H1 (cell line): ENCODE data around the gene MEF2B. TPM values are rescaled to one million over a fixed set of nuclear protein-coding genes. Genes with fewer than 3 reads are reported as not detected.

Experiments
- BCL11A ChIP-seq, 2 experiments: IDR thresholded peaks; one replicate each; pipeline ENCODE4 v1.6.1; 2011; ENCODE audit warnings: low read depth in 2 of 2, low read length in 2 of 2, mild to moderate bottlenecking in 2 of 2
- CEBPB ChIP-seq: IDR thresholded peaks from 2 replicates; pipeline ENCODE4 v1.6.1; 2012; ENCODE audit warnings: low read depth, low read length
- KDM1A ChIP-seq: fragments of 200-600, 300-600 bp; sonication (generic); IDR thresholded peaks from 2 replicates; pipeline ENCODE4 v1.7.1; 2016; ENCODE audit warnings: mild to moderate bottlenecking, low read length, borderline replicate concordance
- KDM4A ChIP-seq: IDR thresholded peaks from one replicate; pipeline ENCODE4 v1.7.1; 2012; ENCODE audit warnings: low read depth, mild to moderate bottlenecking, moderate library complexity, low read length, inconsistent platforms; ENCODE audit not compliant: severe bottlenecking
- RFX5 ChIP-seq: IDR thresholded peaks from 2 replicates; pipeline ENCODE4 v1.6.1; 2011; ENCODE audit warnings: low read depth, low read length, improper control_type of control experiment, borderline replicate concordance
- SP4 ChIP-seq: IDR thresholded peaks from 2 replicates; pipeline ENCODE4 v1.6.1; 2012; ENCODE audit warnings: low read length, inconsistent platforms
- TCF12 ChIP-seq: IDR thresholded peaks from 2 replicates; pipeline ENCODE4 v1.6.1; 2011; ENCODE audit warnings: low read depth, mild to moderate bottlenecking, low read length
- TEAD4 ChIP-seq: IDR thresholded peaks from 2 replicates; pipeline ENCODE4 v1.6.1; 2012; ENCODE audit warnings: low read depth, low read length, inconsistent platforms, mixed read lengths
- polyA plus RNA-seq, 7 experiments: library from polyadenylated mRNA; depleted of rRNA in 3 of 7; stranded (reverse) in 5 of 7; unstranded in 2 of 7; fragments of >200 nt in 5 of 7; fragments of 200-250 nt in 2 of 7; gene quantifications; 1 replicate in 5 of 7; 2 replicates in 1 of 7; 4 replicates in 1 of 7; pipeline versions ENCODE4 v1.2.1 to v1.2.3, GENCODE V29; 2011 to 2013; ENCODE audit warnings: missing spikeins in 2 of 7, mixed read lengths in 2 of 7
- total RNA-seq: library from RNA; stranded (reverse); fragmentation: NEBNext Ultra II Directional; extraction: Animal tissue kit (Norgen Biotek cat#: 25700); gene quantifications from 2 replicates; pipeline ENCODE4 v1.2.1, GENCODE V29; 2021
- TF ChIP-seq, protein P1 (sequence below): IDR thresholded peaks from 2 replicates; pipeline ENCODE4 v1.6.1; 2011; ENCODE audit warnings: low read depth, mild to moderate bottlenecking, low read length; ENCODE audit not compliant: insufficient read depth
- TF ChIP-seq, protein P2 (sequence below): fragments of 300-600 bp; sonication (generic); IDR thresholded peaks from 2 replicates; pipeline ENCODE4 v1.7.1; 2012; ENCODE audit warnings: low read length, moderate library complexity, mild to moderate bottlenecking, inconsistent platforms; ENCODE audit not compliant: insufficient replicate concordance

MEF2B gene
- total and polyA plus RNA-seq, 2 of the 8 experiments (the other 6 are each of a cell fraction or from before 2014, with no cell fraction given): 2.8 to 3.7 TPM

DNA sequence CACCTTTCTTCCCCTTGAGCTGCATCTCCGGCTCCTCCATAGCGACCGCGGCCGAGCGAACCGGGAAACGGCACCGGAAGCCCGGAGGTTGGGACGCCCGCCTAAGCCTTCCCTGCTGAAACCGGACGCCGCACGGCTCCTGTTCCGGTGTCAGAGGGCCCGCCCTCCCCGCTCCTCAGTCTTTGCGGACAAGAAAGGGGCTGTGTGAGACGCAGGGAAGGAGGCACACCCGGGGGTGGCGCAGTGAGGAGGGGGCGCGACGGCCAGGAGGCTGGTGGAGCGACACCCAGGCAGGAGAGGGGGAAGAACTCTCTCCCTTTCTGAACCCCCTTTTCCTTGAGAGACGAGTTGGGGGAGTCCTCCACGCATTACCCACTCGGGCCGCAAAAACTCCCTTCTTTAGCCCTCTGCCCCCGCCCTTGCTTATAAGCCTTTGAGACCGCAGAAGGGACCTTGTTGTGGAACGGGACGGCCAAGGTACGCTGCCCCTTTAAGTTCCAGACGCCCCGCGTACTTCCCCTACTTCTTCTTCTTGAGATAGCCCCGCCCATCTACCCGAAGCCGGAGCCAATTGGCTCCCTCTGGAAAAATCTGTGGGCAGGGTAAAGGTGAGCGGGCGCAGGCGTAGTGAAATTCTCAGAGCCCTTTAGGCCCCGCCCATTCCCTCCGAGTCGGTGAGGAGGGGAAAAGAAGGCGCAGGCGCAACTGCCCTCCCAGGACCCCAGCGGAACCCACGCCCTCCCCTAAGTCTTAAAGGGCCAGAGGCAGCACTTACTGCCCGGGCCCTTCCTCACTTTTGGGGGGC, 22.2 kb upstream of the MEF2B start, which contains the start of the genes BORCS8 and RFXANK (continued):
- TF ChIP-seq CEBPB (0 out of 2 replicates have a peak, but pooled peaks have one; percentile 12), TEAD4 (no peak), SP4 (peak; percentile 66; the same call in 1 of the 2 replicates), RFX5 (no peak; the same call in 1 of the 2 replicates), BCL11A (IDR thresholded peaks at IDR 0.05; ENCODE audit: low read depth in 2 of 2, low read length in 2 of 2) (no peak), KDM4A (peak; percentile 54), KDM1A (no peak), TCF12 (0 out of 2 replicates have a peak, but pooled peaks have one; percentile 43)
- TF ChIP-seq, protein P1, sequence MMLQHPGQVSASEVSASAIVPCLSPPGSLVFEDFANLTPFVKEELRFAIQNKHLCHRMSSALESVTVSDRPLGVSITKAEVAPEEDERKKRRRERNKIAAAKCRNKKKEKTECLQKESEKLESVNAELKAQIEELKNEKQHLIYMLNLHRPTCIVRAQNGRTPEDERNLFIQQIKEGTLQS: no peak
- TF ChIP-seq, protein P2, sequence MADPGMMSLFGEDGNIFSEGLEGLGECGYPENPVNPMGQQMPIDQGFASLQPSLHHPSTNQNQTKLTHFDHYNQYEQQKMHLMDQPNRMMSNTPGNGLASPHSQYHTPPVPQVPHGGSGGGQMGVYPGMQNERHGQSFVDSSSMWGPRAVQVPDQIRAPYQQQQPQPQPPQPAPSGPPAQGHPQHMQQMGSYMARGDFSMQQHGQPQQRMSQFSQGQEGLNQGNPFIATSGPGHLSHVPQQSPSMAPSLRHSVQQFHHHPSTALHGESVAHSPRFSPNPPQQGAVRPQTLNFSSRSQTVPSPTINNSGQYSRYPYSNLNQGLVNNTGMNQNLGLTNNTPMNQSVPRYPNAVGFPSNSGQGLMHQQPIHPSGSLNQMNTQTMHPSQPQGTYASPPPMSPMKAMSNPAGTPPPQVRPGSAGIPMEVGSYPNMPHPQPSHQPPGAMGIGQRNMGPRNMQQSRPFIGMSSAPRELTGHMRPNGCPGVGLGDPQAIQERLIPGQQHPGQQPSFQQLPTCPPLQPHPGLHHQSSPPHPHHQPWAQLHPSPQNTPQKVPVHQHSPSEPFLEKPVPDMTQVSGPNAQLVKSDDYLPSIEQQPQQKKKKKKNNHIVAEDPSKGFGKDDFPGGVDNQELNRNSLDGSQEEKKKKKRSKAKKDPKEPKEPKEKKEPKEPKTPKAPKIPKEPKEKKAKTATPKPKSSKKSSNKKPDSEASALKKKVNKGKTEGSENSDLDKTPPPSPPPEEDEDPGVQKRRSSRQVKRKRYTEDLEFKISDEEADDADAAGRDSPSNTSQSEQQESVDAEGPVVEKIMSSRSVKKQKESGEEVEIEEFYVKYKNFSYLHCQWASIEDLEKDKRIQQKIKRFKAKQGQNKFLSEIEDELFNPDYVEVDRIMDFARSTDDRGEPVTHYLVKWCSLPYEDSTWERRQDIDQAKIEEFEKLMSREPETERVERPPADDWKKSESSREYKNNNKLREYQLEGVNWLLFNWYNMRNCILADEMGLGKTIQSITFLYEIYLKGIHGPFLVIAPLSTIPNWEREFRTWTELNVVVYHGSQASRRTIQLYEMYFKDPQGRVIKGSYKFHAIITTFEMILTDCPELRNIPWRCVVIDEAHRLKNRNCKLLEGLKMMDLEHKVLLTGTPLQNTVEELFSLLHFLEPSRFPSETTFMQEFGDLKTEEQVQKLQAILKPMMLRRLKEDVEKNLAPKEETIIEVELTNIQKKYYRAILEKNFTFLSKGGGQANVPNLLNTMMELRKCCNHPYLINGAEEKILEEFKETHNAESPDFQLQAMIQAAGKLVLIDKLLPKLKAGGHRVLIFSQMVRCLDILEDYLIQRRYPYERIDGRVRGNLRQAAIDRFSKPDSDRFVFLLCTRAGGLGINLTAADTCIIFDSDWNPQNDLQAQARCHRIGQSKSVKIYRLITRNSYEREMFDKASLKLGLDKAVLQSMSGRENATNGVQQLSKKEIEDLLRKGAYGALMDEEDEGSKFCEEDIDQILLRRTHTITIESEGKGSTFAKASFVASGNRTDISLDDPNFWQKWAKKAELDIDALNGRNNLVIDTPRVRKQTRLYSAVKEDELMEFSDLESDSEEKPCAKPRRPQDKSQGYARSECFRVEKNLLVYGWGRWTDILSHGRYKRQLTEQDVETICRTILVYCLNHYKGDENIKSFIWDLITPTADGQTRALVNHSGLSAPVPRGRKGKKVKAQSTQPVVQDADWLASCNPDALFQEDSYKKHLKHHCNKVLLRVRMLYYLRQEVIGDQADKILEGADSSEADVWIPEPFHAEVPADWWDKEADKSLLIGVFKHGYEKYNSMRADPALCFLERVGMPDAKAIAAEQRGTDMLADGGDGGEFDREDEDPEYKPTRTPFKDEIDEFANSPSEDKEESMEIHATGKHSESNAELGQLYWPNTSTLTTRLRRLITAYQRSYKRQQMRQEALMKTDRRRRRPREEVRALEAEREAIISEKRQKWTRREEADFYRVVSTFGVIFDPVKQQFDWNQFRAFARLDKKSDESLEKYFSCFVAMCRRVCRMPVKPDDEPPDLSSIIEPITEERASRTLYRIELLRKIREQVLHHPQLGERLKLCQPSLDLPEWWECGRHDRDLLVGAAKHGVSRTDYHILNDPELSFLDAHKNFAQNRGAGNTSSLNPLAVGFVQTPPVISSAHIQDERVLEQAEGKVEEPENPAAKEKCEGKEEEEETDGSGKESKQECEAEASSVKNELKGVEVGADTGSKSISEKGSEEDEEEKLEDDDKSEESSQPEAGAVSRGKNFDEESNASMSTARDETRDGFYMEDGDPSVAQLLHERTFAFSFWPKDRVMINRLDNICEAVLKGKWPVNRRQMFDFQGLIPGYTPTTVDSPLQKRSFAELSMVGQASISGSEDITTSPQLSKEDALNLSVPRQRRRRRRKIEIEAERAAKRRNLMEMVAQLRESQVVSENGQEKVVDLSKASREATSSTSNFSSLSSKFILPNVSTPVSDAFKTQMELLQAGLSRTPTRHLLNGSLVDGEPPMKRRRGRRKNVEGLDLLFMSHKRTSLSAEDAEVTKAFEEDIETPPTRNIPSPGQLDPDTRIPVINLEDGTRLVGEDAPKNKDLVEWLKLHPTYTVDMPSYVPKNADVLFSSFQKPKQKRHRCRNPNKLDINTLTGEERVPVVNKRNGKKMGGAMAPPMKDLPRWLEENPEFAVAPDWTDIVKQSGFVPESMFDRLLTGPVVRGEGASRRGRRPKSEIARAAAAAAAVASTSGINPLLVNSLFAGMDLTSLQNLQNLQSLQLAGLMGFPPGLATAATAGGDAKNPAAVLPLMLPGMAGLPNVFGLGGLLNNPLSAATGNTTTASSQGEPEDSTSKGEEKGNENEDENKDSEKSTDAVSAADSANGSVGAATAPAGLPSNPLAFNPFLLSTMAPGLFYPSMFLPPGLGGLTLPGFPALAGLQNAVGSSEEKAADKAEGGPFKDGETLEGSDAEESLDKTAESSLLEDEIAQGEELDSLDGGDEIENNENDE: no peak
